GM21390 (cell line): ENCODE results near the gene PGBD4.

Source experiments
- ATAC-seq: cut with Tn5 transposase; IDR thresholded peaks from one replicate; pipeline ENCODE4 v1.9.1; 2021; ENCODE audit not compliant: unreplicated experiment

Gene PGBD4

GRCh38 chr15:34101366-34102174 lies at the start of gene PGBD4, which contains the start of gene EMC7:
Gene PGBD4, plus strand, starts transcription at chr15:34102083. Its CDS starts 449 bp downstream, at chr15:34102532.
Gene EMC7, minus strand, starts transcription at chr15:34101862. Its CDS starts 23 bp downstream, at chr15:34101839.
- peak; percentile 98 for ATAC-seq

GRCh38 chr15:34054081-34054707 lies 47.7 kb upstream of the PGBD4 start:
- ATAC-seq = no peak

GRCh38 chr15:34055868-34056595 lies 45.9 kb upstream of the PGBD4 start:
- ATAC-seq = no peak

DNA sequence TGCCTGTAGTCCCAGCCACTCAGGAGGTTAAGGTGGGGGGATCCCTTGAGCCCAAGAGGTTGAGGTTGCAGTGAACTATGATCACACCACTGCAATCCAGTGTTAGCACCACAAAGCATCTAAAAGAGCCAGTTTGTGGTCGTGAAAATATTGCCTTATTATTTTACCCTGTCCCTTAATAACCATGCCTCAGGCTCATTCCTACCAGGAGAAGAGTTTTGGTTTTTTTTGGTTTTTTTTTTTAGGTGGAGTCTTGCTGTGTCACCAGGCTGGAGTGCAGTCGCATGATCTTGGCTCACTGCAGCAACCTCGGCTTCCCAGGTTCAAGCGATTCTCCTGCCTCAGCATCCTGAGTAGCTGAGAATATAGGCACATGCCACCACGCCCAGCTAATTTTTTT lies 45.0 kb upstream of the PGBD4 start:
- ATAC-seq = no peak

GRCh38 chr15:34059476-34059875 lies 42.4 kb upstream of the PGBD4 start:
- no peak for ATAC-seq

DNA sequence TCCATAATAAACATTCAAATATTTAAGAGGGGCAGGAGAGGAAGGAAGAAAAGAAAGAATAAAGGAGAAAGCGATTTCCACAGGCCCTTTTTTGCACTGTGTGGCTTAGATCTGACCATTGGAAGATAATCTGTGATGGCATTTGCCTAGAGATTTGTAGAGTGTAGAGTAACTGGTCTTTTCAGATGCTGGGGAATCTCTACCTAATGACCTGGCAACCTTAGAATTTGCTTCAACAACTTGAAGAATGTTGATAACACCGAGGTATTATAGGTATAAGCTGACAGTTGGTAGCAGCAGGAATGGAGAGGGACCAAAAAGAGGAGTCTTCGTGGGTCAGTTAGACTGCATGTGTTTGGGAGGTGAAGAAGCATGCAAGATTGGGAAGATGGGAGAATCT lies 41.9 kb upstream of the PGBD4 start:
- ATAC-seq = no peak

- ATAC-seq = no peak
Observed at GRCh38 chr15:34064438-34064837, 37.4 kb upstream of the PGBD4 start.

DNA sequence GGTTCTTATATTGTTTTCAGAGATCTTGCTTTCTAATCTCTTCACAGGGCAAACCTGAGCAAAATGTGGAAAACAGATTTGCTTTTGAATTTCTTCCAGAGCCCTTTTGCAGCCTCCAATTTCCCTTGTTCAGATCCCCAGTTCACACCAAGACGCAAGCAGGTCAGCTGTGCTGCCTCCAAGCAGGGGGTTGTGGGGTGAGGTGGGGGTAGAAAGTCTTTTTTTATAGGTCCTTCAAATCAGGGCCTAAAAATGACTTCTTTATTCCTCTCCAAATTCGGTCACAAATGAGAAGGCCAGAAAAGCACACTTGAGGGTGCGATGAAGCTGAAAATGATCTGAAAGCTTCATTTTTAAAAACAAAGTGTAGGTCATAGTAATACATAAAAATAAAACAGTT lies 36.6 kb upstream of the PGBD4 start:
- ATAC-seq = no peak

- ATAC-seq = no peak
Observed at GRCh38 chr15:34065941-34066340, 35.9 kb upstream of the PGBD4 start.

DNA sequence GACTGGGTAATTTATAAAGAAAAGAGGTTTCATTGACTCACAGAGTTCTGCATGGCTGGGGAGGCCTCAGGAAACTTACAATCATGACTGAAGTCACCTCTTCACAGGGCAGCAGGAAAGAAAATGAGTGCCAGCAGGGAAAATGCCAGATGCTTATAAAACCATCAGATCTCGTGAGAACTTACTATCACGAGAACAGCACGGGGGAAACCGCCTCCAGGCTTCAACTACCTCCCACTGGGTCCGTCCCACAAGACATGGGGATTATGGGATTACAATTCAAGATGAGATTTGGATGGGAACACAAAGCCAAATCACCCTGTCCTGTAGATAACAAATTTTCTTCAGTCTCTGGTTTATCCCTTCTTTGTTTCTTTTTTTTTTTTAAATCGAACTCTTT lies 31.9 kb upstream of the PGBD4 start:
- ATAC-seq = no peak

GRCh38 chr15:34076785-34077184 lies 25.1 kb upstream of the PGBD4 start:
- ATAC-seq = no peak

DNA sequence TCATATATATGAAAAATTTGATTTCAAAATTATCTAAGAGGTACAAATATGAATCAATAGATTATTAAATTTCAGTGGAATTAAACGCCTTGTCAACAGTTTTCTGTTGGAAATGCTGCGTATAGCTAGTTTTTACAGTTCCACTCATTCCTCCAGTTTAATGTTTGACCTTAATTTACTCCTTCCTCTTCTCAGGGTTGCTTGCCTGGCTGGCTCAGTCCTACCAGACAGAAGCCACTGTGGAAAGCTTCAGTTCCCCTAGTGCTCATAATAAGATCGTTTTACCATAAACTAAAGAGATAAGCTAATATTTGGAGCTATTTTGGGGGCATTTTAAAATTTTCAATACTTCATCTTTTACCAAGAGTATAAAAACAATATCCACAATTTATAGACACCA lies 23.0 kb upstream of the PGBD4 start:
- no peak for ATAC-seq

DNA sequence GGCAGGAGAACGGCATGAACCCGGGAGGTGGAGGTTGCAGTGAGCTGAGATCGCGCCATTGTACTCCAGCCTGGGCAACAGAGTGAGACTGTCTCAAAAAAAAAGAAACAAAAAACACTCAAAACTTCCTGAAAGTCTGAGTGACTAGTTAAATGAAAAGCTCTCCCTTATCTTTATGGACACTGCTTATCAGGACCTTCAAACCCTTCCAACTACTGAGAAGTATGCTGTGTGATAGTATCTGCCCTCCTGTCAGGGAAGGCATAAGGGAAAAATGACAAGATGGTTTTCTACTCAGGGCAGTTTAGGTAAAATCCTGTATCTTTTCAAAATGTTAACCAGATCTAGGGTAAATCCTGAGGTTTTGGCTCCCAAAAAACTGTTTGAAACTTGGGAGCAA lies 22.0 kb upstream of the PGBD4 start:
- no peak for ATAC-seq

GRCh38 chr15:34084086-34084485 lies 17.8 kb upstream of the PGBD4 start:
- ATAC-seq = no peak

DNA sequence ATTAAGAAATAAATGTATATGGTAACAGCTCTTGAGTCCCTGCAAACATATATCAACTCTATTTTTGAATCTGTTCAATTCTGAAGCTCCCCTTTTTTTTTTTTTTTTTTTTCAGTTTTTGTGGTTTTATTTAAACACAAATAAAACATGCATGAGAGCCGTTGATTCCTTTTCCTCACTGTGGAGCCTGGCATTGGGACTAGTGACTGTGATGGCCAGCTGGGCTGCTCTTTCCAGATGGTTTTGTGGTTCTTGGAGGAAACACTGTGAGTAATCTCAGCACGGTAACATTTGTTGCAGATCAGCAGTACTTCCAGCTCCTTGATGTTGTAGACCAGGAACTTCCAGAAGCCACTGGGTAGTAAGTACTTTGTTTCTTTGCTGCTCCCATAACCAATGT lies 16.1 kb upstream of the PGBD4 start:
- ATAC-seq = no peak

DNA sequence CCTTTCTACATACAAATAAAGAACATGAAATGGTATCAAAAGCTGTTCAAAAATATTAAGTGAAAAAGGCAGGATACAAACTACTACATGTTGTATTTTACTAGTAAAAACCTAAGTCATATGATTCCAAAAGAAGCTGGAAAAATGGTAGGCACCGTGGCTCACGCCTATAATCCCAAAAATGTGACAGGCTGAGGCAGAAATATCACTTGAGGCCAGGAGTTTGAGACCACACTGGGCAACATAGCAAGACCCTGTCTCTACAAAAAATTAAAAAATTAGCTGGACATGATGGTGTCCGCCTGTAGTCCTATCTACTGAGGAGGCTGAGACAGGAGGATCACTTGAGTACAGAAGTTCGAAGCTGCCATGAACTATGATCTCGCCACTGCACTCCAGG lies 2.0 kb upstream of the PGBD4 start:
- no peak for ATAC-seq

- no peak for ATAC-seq
Observed at GRCh38 chr15:34102175-34102925, 467 bp downstream of the PGBD4 start.

DNA sequence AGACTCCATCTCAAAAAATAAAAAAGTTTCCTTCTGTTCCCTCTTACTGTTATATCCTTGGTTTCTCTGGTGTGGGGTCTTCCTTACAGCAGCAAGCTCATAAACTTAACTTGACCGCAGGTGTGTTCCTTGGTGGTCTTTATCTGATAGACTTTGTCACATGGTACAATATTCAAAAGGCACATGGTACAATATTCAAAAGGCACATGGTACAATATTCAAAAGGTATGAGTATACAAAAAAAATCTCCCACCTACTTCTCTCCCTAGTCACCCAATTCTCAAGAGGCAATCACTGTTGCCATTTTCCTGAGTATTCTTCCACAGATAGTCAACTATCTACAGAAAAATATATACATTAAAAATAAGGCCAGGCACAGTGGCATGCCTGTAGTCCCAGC lies 4.5 kb downstream of the PGBD4 start:
- ATAC-seq = no peak

DNA sequence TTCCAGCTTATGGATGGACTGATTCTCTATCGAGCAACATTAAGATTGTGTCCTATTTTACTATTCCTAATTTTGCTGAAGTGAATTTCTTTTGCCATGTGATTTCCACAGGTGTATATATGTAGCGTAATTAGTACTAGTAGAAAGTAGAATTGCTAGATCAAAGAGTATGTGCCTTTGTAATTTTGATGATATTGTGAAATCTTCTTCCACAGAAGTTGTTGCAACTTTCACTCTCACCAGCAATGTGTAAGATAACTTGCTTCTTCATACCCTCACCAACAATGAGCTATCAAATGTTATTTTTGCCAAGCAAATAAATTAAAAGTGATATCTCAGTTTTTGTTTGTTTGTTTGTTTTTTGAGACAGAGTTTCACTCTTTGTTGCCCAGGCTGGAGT lies 5.4 kb downstream of the PGBD4 start:
- no peak for ATAC-seq

- no peak for ATAC-seq
Observed at GRCh38 chr15:34109797-34110663, 8.1 kb downstream of the PGBD4 start.
